GM12878 (cell line): ENCODE results near the gene WIPF2. TPM values are rescaled to one million over a fixed set of nuclear protein-coding genes. Genes with fewer than 3 reads are reported as not detected.
"Not testable (repeated sequence)": the region's sequence is repeated elsewhere in the genome, so short reads cannot be mapped to it uniquely, and the experiment has no call there.

Source experiments
- ATAC-seq: fragments of 200-7000 bp; cut with Tn5 transposase; 3 replicates; pipeline ENCODE4 v1.9.1; 2020; ENCODE audit warnings: mild to moderate bottlenecking, moderate library complexity
- BruUV-seq: library from RNA; stranded (reverse); fragments of 400-500 nt; replicated peaks from 2 replicates; lab custom pipeline; 2021; lab: Mats Ljungman, UMichigan
- CTCF ChIA-PET: fragments of 300-600 bp; sonication (Branson Sonifier 250); formaldehyde crosslinking; extraction: SDS; loops from one replicate; lab custom pipeline; 2021; ENCODE audit warnings: inconsistent platforms; lab: Yijun Ruan, JAX
- POLR2A ChIA-PET: fragments of 350-600 bp; formaldehyde crosslinking; extraction: SDS; loops from one replicate; lab custom pipeline; 2021; ENCODE audit warnings: inconsistent platforms; lab: Charles Lee
- RAD21 ChIA-PET: fragments of 300-600 bp; sonication (Branson Sonifier 250); formaldehyde crosslinking; loops from one replicate; lab custom pipeline; 2023; ENCODE audit warnings: antibody characterized with exemption; ENCODE audit not compliant: unreplicated experiment; lab: Charles Lee
- SMC1A ChIA-PET: fragments of 300-600 bp; sonication (Branson Sonifier 250); formaldehyde crosslinking; loops from one replicate; lab custom pipeline; 2023; ENCODE audit not compliant: unreplicated experiment, uncharacterized antibody; lab: Charles Lee
- DNase-seq: peaks from one replicate; pipeline ENCODE4 v3.0.0-alpha.2; 2011; ENCODE audit warnings: low read depth, low spot score
- FAIRE-seq: peaks from 3 replicates; lab custom pipeline; 2011; peaks lifted over from hg19 to GRCh38; lab: Jason Lieb, UNC
- H2AFZ ChIP-seq: 2 replicates; pipeline ENCODE4 v1.6.0; 2011; ENCODE audit warnings: low read depth, low read length, control low read depth; ENCODE audit not compliant: control insufficient read depth
- H3K27ac ChIP-seq: 2 replicates; pipeline ENCODE4 v1.5.1; 2011; ENCODE audit warnings: control low read depth; ENCODE audit not compliant: control insufficient read depth, insufficient read depth
- H3K27me3 ChIP-seq, 2 experiments: replicated peaks in 1 of 2; 2 replicates each; pipeline versions ENCODE4 v1.6.0 to v1.6.1; 2011; ENCODE audit warnings: low read length in 1 of 2; ENCODE audit not compliant: control insufficient read depth in 2 of 2, insufficient read depth in 2 of 2
- H3K36me3 ChIP-seq, 2 experiments: 2 replicates each; pipeline ENCODE4 v1.5.1; 2011; ENCODE audit warnings: low read length in 1 of 2; ENCODE audit not compliant: control insufficient read depth in 2 of 2, insufficient read depth in 2 of 2
- H3K4me1 ChIP-seq: 2 replicates; pipeline ENCODE4 v1.6.1; 2011; ENCODE audit warnings: mild to moderate bottlenecking, low read length, moderate library complexity, mixed read lengths; ENCODE audit not compliant: control insufficient read depth, insufficient read depth
- H3K4me2 ChIP-seq: 2 replicates; pipeline ENCODE4 v1.6.0; 2011; ENCODE audit warnings: control low read depth; ENCODE audit not compliant: control insufficient read depth, insufficient read depth
- H3K4me3 ChIP-seq: fragments of 200-600 bp; sonication (generic); 2 replicates; pipeline ENCODE4 v1.5.1; 2016
- H3K79me2 ChIP-seq: 2 replicates; pipeline ENCODE4 v1.6.0; 2011; ENCODE audit warnings: low read length; ENCODE audit not compliant: control insufficient read depth, insufficient read depth
- H3K9ac ChIP-seq: 2 replicates; pipeline ENCODE4 v1.8.0; 2011; ENCODE audit warnings: low read length, control low read depth, mixed read lengths; ENCODE audit not compliant: control insufficient read depth, insufficient read depth
- H3K9me3 ChIP-seq: replicated peaks from 3 replicates; pipeline ENCODE4 v1.5.1; 2011; ENCODE audit warnings: mild to moderate bottlenecking, low read length; ENCODE audit not compliant: control insufficient read depth, insufficient read depth
- H4K20me1 ChIP-seq: 2 replicates; pipeline ENCODE4 v1.6.0; 2011; ENCODE audit not compliant: control insufficient read depth, insufficient read depth
- BCLAF1 ChIP-seq: fragments of 450-650 bp; IDR thresholded peaks from 2 replicates; pipeline ENCODE4 v1.6.1; 2017; ENCODE audit warnings: antibody characterized with exemption, mild to moderate bottlenecking, moderate library complexity
- EP300 ChIP-seq, 2 experiments: fragments of 150-350 bp in 1 of 2; IDR thresholded peaks; 2 replicates each; pipeline ENCODE4 v1.6.1; 2011 to 2012; ENCODE audit warnings: low read depth in 2 of 2, low read length in 2 of 2, borderline replicate concordance in 1 of 2, improper control_type of control experiment in 1 of 2, inconsistent platforms in 1 of 2; ENCODE audit not compliant: control insufficient read depth in 1 of 2
- HDAC2 ChIP-seq: fragments of 200-600 bp; sonication (generic); IDR thresholded peaks from 2 replicates; pipeline ENCODE4 v1.6.1; 2017
- KLF5 ChIP-seq: fragments of 450-650 bp; IDR thresholded peaks from 2 replicates; pipeline ENCODE4 v1.6.1; 2014; ENCODE audit warnings: mild to moderate bottlenecking; ENCODE audit not compliant: partially characterized antibody
- MTA2 ChIP-seq: fragments of 450-650 bp; IDR thresholded peaks from 2 replicates; pipeline ENCODE4 v1.6.1; 2016; ENCODE audit warnings: low read depth, mild to moderate bottlenecking, moderate library complexity
- NFYB ChIP-seq: IDR thresholded peaks from 2 replicates; pipeline ENCODE4 v1.6.1; 2011; ENCODE audit warnings: low read depth, mild to moderate bottlenecking, low read length, improper control_type of control experiment, moderate library complexity; ENCODE audit not compliant: insufficient read depth
- SIX5 ChIP-seq: IDR thresholded peaks from 2 replicates; pipeline ENCODE4 v1.6.1; 2011; ENCODE audit warnings: mild to moderate bottlenecking, low read depth, low read length, moderate library complexity; ENCODE audit not compliant: severe bottlenecking
- SREBF1 ChIP-seq: IDR thresholded peaks from 2 replicates; pipeline ENCODE4 v1.6.1; 2012; ENCODE audit warnings: mild to moderate bottlenecking, low read length
- ZNF207 ChIP-seq: fragments of 450-650 bp; IDR thresholded peaks from 2 replicates; pipeline ENCODE4 v1.6.1; 2014; ENCODE audit warnings: antibody characterized with exemption, mild to moderate bottlenecking, borderline replicate concordance
- ZNF274 ChIP-seq: IDR thresholded peaks from one replicate; pipeline ENCODE4 v1.8.0; 2011; ENCODE audit not compliant: insufficient read length, insufficient read depth
- ZNF384 ChIP-seq: IDR thresholded peaks from 2 replicates; pipeline ENCODE4 v1.6.1; 2012; ENCODE audit warnings: low read depth, mild to moderate bottlenecking, low read length, improper control_type of control experiment, borderline replicate concordance
- ZZZ3 ChIP-seq: IDR thresholded peaks from 2 replicates; pipeline ENCODE4 v1.6.1; 2011; ENCODE audit warnings: low read depth; ENCODE audit not compliant: control insufficient read depth, insufficient read length
- WGBS: methylation state at CpG from one replicate; pipeline ENCODE4 v1.1.6; 2016; ENCODE audit warnings: low lambda C conversion rate; ENCODE audit not compliant: insufficient replicate concordance, insufficient coverage; ENCODE audit errors: missing lambda C conversion rate; 5-methylcytosine and 5-hydroxymethylcytosine counted together
- in situ Hi-C: fragments of 300-500 bp; cut with MboI; formaldehyde crosslinking; loops from 9 replicates; pipeline ENCODE4 v1.14.3; 2018; ENCODE audit warnings: mixed read lengths
- intact Hi-C: fragments of 100-400 bp; cut with micrococcal nuclease; formaldehyde crosslinking; loops from one replicate; pipeline ENCODE4 v1.14.2; 2022; ENCODE audit not compliant: unreplicated experiment
- polyA plus RNA-seq, 11 experiments: library from polyadenylated mRNA; depleted of rRNA in 4 of 11; unstranded in 6 of 11; stranded (reverse) in 5 of 11; fragments of >200 nt; fragmentation: Nextera tagmentation in 4 of 11; fragmentation: Illumina TruSeq in 1 of 11; extraction: Ambion mirVana in 4 of 11; extraction: Trizol in 1 of 11; gene quantifications; 1 replicate in 1 of 11; 2 replicates in 10 of 11; pipeline versions ENCODE4 v1.2.1 to v1.2.3, GENCODE V29; 2011 to 2016; ENCODE audit warnings: inconsistent platforms in 2 of 11, missing spikeins in 2 of 11, low read depth in 1 of 11
- total RNA-seq, 4 experiments: library from RNA; depleted of rRNA in 3 of 4; stranded (reverse); fragments of >200 nt in 3 of 4; fragmentation: Illumina TruSeq in 1 of 4; extraction: Trizol in 1 of 4; gene quantifications; 2 replicates each; pipeline versions ENCODE4 v1.2.1 to v1.2.3, GENCODE V29; 2013 to 2021
- TF ChIP-seq, protein P1 (sequence below): IDR thresholded peaks from 2 replicates; pipeline ENCODE4 v1.6.1; 2012; ENCODE audit warnings: low read depth, low read length, improper control_type of control experiment

Gene WIPF2
- total and polyA plus RNA-seq, 10 of the 15 experiments (the other 5 are each of a cell fraction or from before 2014, with no cell fraction given) = 4.2 to 20.8 (median 7.1) TPM

DNA sequence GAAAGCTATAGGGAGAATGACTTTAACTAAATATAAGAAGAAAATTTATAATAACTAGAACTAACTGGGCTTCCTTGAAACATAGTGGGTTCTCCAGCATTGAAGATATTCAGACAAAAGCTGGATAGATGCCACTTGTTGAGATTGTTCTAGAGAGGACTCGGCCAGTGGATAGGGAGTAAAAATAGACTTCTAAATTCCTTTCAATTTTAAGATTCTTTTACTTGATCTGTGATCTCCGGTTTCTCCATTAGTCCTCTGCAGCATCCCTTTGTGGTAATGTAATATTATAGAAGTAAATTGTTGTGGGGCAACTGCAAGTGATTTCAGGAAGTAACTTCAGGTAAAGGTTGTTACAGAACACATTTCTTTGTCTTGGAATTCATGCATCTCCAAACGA is 79.6 kb downstream of the WIPF2 start:
- RAD21 ChIA-PET = interaction anchor here (0.8 to 18.7 kb wide), 4 partner anchors 19 to 96 kb away, joined by 3 to 271 read pairs (median 4); no protein-coding TSS in a partner anchor
- H3K4me1 ChIP-seq = no peaks in the 10 kb centered on the region
- TF ChIP-seq EP300 (IDR thresholded peaks at IDR 0.05; ENCODE audit: borderline replicate concordance in 1 of 2, control insufficient read depth in 1 of 2, low read depth in 2 of 2, low read length in 2 of 2) (no peak), HDAC2 (no peak), SIX5 (no peak), ZNF384 (no peak), MTA2 (no peak), NFYB (no peak), ZNF207 (no peak), ZZZ3 (no peak), KLF5 (no peak), ZNF274 (no peak), SREBF1 (no peak), BCLAF1 (no peak)
- TF ChIP-seq, protein P1, sequence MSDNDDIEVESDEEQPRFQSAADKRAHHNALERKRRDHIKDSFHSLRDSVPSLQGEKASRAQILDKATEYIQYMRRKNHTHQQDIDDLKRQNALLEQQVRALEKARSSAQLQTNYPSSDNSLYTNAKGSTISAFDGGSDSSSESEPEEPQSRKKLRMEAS = no peak
- ATAC-seq = no peak
- POLR2A ChIA-PET = interaction anchor here (1.2 to 1.5 kb wide), 2 partner anchors 12 to 27 kb away, joined by 3 read pairs; no protein-coding TSS in a partner anchor
- no peak overlapping the region for H3K4me3 ChIP-seq
- CTCF ChIA-PET = interaction anchor here (0.5 to 13.0 kb wide), 10 partner anchors 6 to 186 kb away, joined by 3 to 97 read pairs (median 7); partner anchors contain the start of genes CDC6 and WIPF2
- WGBS = 79% methylated on average over 3 of the region's 3 CpGs
- H3K27me3 ChIP-seq = no peaks in the 10 kb centered on the region
- H4K20me1 ChIP-seq = no peaks in the 10 kb centered on the region
- SMC1A ChIA-PET = interaction anchor here (1.3 to 10.8 kb wide), 3 partner anchors 7 to 152 kb away, joined by 3 to 142 read pairs (median 3); no protein-coding TSS in a partner anchor
- no peaks in the 10 kb centered on the region; the same call in 1 of the 2 replicates for H3K79me2 ChIP-seq
- no peaks in the 10 kb centered on the region for H3K9me3 ChIP-seq
- no peak overlapping the region for H3K4me2 ChIP-seq
- peaks cover 5 to 29% of the 10 kb centered on the region in 2 experiments for H3K36me3 ChIP-seq
- BruUV-seq = no TSS peak
- in situ Hi-C loops = loop anchor here (25.0 kb wide), 1 partner anchor 286 kb away; the partner anchor contains the start of gene CSF3
- DNase-seq = no peak
- no peak for FAIRE-seq
- H2AFZ ChIP-seq = no peak overlapping the region
- H3K9ac ChIP-seq = no peak overlapping the region
- intact Hi-C loops = no loop called here
- no peak overlapping the region for H3K27ac ChIP-seq

DNA sequence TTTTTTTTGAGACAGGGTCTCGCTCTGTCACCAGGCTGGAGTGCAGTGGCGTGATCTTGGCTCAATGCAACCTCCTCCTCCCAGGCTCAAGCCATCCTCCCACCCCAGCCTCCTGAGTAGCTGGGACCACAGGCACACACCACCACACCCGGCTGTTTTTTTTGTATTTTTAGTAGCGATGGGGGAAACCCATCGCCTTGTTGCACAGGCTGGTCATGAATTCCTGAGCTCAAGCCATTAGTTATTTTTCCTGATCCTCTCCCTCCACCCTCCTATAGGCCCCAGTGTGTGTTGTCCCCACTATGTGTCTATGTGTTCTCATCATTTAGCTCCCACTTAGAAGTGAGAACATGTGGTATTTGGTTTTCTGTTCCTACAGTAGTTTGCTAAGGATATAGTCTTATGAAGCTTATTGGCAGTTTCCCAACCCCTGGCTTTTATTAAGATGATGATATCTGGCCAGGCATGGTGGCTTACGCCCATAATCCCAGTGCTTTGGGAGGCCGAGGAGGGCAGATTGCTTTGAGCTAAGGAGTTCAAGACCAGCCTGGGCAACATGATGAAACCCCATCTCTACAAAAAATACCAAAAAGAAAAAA is 80.2 kb downstream of the WIPF2 start:
- H3K36me3 ChIP-seq = peaks cover 7 to 29% of the 10 kb centered on the region in 2 experiments
- in situ Hi-C loops = loop anchor here (25.0 kb wide), 1 partner anchor 287 kb away; the partner anchor contains the start of gene CSF3
- H3K9ac ChIP-seq, intact Hi-C loops, H3K9me3 ChIP-seq, H3K79me2 ChIP-seq, H3K4me1 ChIP-seq, H2AFZ ChIP-seq, H4K20me1 ChIP-seq, H3K4me2 ChIP-seq, DNase-seq, H3K27ac ChIP-seq, ATAC-seq, FAIRE-seq, H3K27me3 ChIP-seq, BruUV-seq, H3K4me3 ChIP-seq: not testable (repeated sequence)
- RAD21 ChIA-PET = interaction anchor here (0.8 to 18.7 kb wide), 5 partner anchors 18 to 97 kb away, joined by 3 to 271 read pairs (median 3); no protein-coding TSS in a partner anchor
- 80% methylated on average over 5 of the region's 7 CpGs for WGBS
- CTCF ChIA-PET = interaction anchor here (0.5 to 13.0 kb wide), 13 partner anchors 5 to 187 kb away, joined by 3 to 97 read pairs (median 6); partner anchors contain the start of genes CDC6 and WIPF2
- POLR2A ChIA-PET = interaction anchor here (0.6 to 1.5 kb wide), 4 partner anchors 12 to 164 kb away, joined by 3 to 6 read pairs (median 3); no protein-coding TSS in a partner anchor
- SMC1A ChIA-PET = interaction anchor here (0.6 to 10.8 kb wide), 5 partner anchors 8 to 236 kb away, joined by 3 to 142 read pairs (median 4); no protein-coding TSS in a partner anchor
